NB4 (cell line): Measurements from ENCODE around the gene LMNTD1.

Experiments used
- CTCF ChIP-seq: IDR thresholded peaks from one replicate; pipeline ENCODE4 v1.5.1; 2012; ENCODE audit warnings: low read depth, low read length
- MYC ChIP-seq: IDR thresholded peaks from 2 replicates; pipeline ENCODE4 v1.6.1; 2011; ENCODE audit warnings: low read depth, low read length
- POLR2A ChIP-seq: IDR thresholded peaks from 2 replicates; pipeline ENCODE4 v1.6.1; 2011; ENCODE audit warnings: mild to moderate bottlenecking; ENCODE audit not compliant: insufficient read length; ENCODE audit errors: extremely low read depth

- TF ChIP-seq POLR2A (no peak), CTCF (no peak), MYC (no peak)
Observed at GRCh38 chr12:25546318-25546717, 6.8 kb downstream of the LMNTD1 start.
